Measurements from ENCODE around the gene CATSPER3. TPM values are rescaled to one million over a fixed set of nuclear protein-coding genes. Genes with fewer than 3 reads are reported as not detected.

The CATSPER3 gene
- total and polyA plus RNA-seq, 2 of the 13 experiments (the other 11 are each of a cell fraction or from before 2014, with no cell fraction given) = 0.33 to 0.37 TPM

GRCh38 chr5:134964359-134965270, 3.1 kb upstream of the CATSPER3 start (continued):
- TF ChIP-seq AHDC1 (CRISPR knock-in tag; IDR thresholded peaks at IDR 0.05; ENCODE audit: borderline replicate concordance) = peak; percentile 41; the same call in 1 of the 2 replicates
- TF ChIP-seq SOX5 (CRISPR knock-in tag; IDR thresholded peaks at IDR 0.05; ENCODE audit: borderline replicate concordance) = peak; percentile 82
- no peak for TF ChIP-seq ZNF678 (CRISPR knock-in tag; IDR thresholded peaks at IDR 0.05)
- peak; percentile 65; the same call in 1 of the 2 replicates for TF ChIP-seq FOXA3 (CRISPR knock-in tag; IDR thresholded peaks at IDR 0.05)
- 0 out of 4 replicates have a peak, but pooled peaks of 1 of the 2 experiments have one; percentile 11 for TF ChIP-seq REST (IDR thresholded peaks at IDR 0.05; ENCODE audit: borderline replicate concordance in 1 of 2, low read depth in 1 of 2, low read length in 2 of 2)
- TF ChIP-seq ZNF652 (CRISPR knock-in tag; IDR thresholded peaks at IDR 0.05; ENCODE audit: borderline replicate concordance, low read depth) = peak; percentile 54
- TF ChIP-seq PPARG (CRISPR knock-in tag; conservative IDR thresholded peaks at IDR 0.05) = peak; percentile 43; the same call in 1 of the 2 replicates
- peak; percentile 96 for TF ChIP-seq NR2C2 (CRISPR knock-in tag; IDR thresholded peaks at IDR 0.05; ENCODE audit: borderline replicate concordance)
- 0 out of 2 replicates have a peak, but pooled peaks have one; percentile 54 for TF ChIP-seq EHMT2 (IDR thresholded peaks at IDR 0.05; ENCODE audit: borderline replicate concordance, low read depth, low read length)
- TF ChIP-seq ZNF781 (CRISPR knock-in tag; IDR thresholded peaks at IDR 0.05; ENCODE audit: borderline replicate concordance, not compliant biosample characterization) = peak; percentile 15
- TF ChIP-seq ZNF530 (CRISPR knock-in tag; IDR thresholded peaks at IDR 0.05; ENCODE audit: low read depth) = no peak
- TF ChIP-seq BCL3 (CRISPR knock-in tag; IDR thresholded peaks at IDR 0.05) = no peak
- TF ChIP-seq ISL2 (CRISPR knock-in tag; IDR thresholded peaks at IDR 0.05) = peak; percentile 85
- peak; percentile 75 for TF ChIP-seq RARA (CRISPR knock-in tag; IDR thresholded peaks at IDR 0.05)
- peak; percentile 81; the same call in 1 of the 2 replicates for TF ChIP-seq GFI1 (CRISPR knock-in tag; IDR thresholded peaks at IDR 0.05; ENCODE audit: borderline replicate concordance)
- TF ChIP-seq ZNF430 (CRISPR knock-in tag; IDR thresholded peaks at IDR 0.05) = peak; percentile 48; the same call in 1 of the 2 replicates
